Uterus (tissue), 2 donors: ENCODE measurements around the gene NAMPT.

Source experiments
- CTCF ChIP-seq, 4 experiments: fragments of 200-600 bp in 2 of 4; fragments of 450-650 bp in 2 of 4; sonication (generic) in 2 of 4; IDR thresholded peaks; one replicate each; pipeline ENCODE4 v1.5.1; 2016 to 2019; ENCODE audit warnings: antibody characterized with exemption in 4 of 4, mild to moderate bottlenecking in 2 of 4, moderate library complexity in 1 of 4
- POLR2A ChIP-seq, 2 donors: fragments of 450-650 bp; IDR thresholded peaks; one replicate each; pipeline ENCODE4 v1.6.1; 2016; ENCODE audit warnings: antibody characterized with exemption in 2 of 2, mild to moderate bottlenecking in 1 of 2, moderate library complexity in 1 of 2

DNA sequence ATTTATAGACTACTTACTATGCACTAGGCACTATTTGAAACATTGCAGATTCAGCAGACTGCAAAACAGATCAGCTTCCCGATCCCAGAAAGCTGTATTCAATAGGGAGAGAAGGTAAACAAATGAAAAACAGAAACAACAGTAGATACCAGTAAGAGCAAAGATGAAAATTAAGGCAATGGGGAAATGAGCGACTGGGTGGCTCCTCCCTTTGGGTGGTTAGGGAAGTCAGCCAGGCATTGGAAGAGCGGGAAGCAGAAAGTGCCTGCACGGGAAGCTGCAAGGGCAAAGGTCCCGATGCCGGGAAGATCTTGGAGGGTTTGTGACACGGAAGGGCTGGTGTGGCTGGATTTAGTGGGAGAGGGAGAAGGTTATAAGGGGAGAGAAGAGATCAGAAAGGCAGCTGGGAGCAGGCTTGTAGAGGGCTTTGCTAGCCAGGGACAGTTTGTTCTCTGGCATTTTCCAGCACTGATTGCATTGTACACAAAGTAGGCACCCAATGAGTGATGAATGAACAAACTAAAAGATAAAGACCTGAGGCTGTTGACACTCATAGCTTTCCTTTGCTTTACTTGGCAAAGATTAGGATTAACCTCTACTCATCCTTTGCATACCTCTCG, 67.8 kb downstream of the NAMPT start:
- TF ChIP-seq CTCF (IDR thresholded peaks at IDR 0.05): no peak
- no peak for TF ChIP-seq POLR2A (IDR thresholded peaks at IDR 0.05)
